K562 (cell line): Measurements from ENCODE around the gene KLHL22. TPM values are rescaled to one million over a fixed set of nuclear protein-coding genes. Genes with fewer than 3 reads are reported as not detected.

Source experiments
- BRD4 ChIP-seq: fragments of 200-600 bp; sonication (generic); IDR thresholded peaks from 2 replicates; pipeline ENCODE4 v1.6.1; 2017; ENCODE audit warnings: inconsistent platforms
- CBFA2T3 ChIP-seq: fragments of 450-650 bp; IDR thresholded peaks from 2 replicates; pipeline ENCODE4 v1.6.1; 2017
- ESRRB ChIP-seq: fragments of 250-450 bp; sonication (Bioruptor Pico); IDR thresholded peaks from 2 replicates; pipeline ENCODE4 v1.5.0; 2020; ENCODE audit warnings: mild to moderate bottlenecking, moderate library complexity, borderline replicate concordance
- HDGF ChIP-seq: fragments of 450-650 bp; IDR thresholded peaks from 2 replicates; pipeline ENCODE4 v1.6.1; 2016
- HES1 ChIP-seq: fragments of 450-650 bp; IDR thresholded peaks from 2 replicates; pipeline ENCODE4 v1.6.1; 2016; ENCODE audit warnings: low read depth, mild to moderate bottlenecking, moderate library complexity
- MAFK ChIP-seq: IDR thresholded peaks from 2 replicates; pipeline ENCODE4 v1.6.1; 2011; ENCODE audit warnings: low read length, improper control_type of control experiment
- NONO ChIP-seq, 2 experiments: fragments of 200-400 bp in 1 of 2; fragments of 450-650 bp in 1 of 2; formaldehyde crosslinking in 1 of 2; IDR thresholded peaks; 2 replicates each; pipeline ENCODE4 v1.6.1; 2017; ENCODE audit warnings: low read depth in 2 of 2, mild to moderate bottlenecking in 2 of 2, moderate library complexity in 2 of 2, low read length in 1 of 2
- NUFIP1 ChIP-seq: fragments of 450-650 bp; IDR thresholded peaks from 2 replicates; pipeline ENCODE4 v1.6.1; 2018; ENCODE audit not compliant: partially characterized antibody
- RBM34 ChIP-seq: fragments of 200-400 bp; formaldehyde crosslinking; IDR thresholded peaks from 2 replicates; pipeline ENCODE4 v1.6.1; 2018; ENCODE audit warnings: low read length, borderline replicate concordance; ENCODE audit not compliant: insufficient read depth
- RREB1 ChIP-seq: fragments of 250-450 bp; sonication (Bioruptor Pico); IDR thresholded peaks from 2 replicates; pipeline ENCODE4 v1.4.0; 2020
- SMAD3 ChIP-seq: fragments of 450-650 bp; formaldehyde crosslinking; conservative IDR thresholded peaks from 2 replicates; pipeline ENCODE4 v1.4.0; 2020; ENCODE audit warnings: mild to moderate bottlenecking
- TFE3 ChIP-seq: fragments of 450-650 bp; formaldehyde crosslinking; IDR thresholded peaks from 2 replicates; pipeline ENCODE4 v1.4.0; 2020; ENCODE audit warnings: mild to moderate bottlenecking, mixed read lengths
- ZBTB12 ChIP-seq: fragments of 250-450 bp; sonication (Bioruptor Pico); IDR thresholded peaks from 2 replicates; pipeline ENCODE4 v1.4.0; 2020
- ZBTB9 ChIP-seq: fragments of 450-650 bp; formaldehyde crosslinking; IDR thresholded peaks from 2 replicates; pipeline ENCODE4 v1.4.0; 2020; ENCODE audit warnings: mild to moderate bottlenecking, moderate library complexity
- ZNF165 ChIP-seq: fragments of 250-450 bp; sonication (Bioruptor Pico); IDR thresholded peaks from 2 replicates; pipeline ENCODE4 v1.4.0; 2020; ENCODE audit warnings: borderline replicate concordance
- ZNF41 ChIP-seq: fragments of 250-450 bp; sonication (Bioruptor Pico); conservative IDR thresholded peaks from 2 replicates; pipeline ENCODE4 v1.4.0; 2020; ENCODE audit warnings: mild to moderate bottlenecking
- polyA plus RNA-seq, 8 experiments: library from polyadenylated mRNA; depleted of rRNA in 4 of 8; stranded (reverse) in 5 of 8; unstranded in 3 of 8; fragments of >200 nt; fragmentation: Nextera tagmentation in 2 of 8; fragmentation: Illumina TruSeq in 1 of 8; extraction: Ambion mirVana in 2 of 8; extraction: Trizol in 1 of 8; gene quantifications; 2 replicates each; pipeline versions ENCODE4 v1.2.1 to v1.2.3, GENCODE V29; 2011 to 2014; ENCODE audit warnings: inconsistent platforms in 1 of 8, missing spikeins in 1 of 8
- total RNA-seq, 7 experiments: library from RNA; depleted of rRNA in 6 of 7; stranded (reverse); fragments of >200 nt in 6 of 7; fragmentation: Illumina TruSeq in 2 of 7; extraction: Trizol in 2 of 7; gene quantifications; 2 replicates each; pipeline versions ENCODE4 v1.2.1 to v1.2.3, GENCODE V29; 2011 to 2021; ENCODE audit warnings: low replicate concordance in 1 of 7

Gene KLHL22
- total and polyA plus RNA-seq, 9 of the 15 experiments (the other 6 are each of a cell fraction or from before 2014, with no cell fraction given), result 1.3 to 25.6 (median 15.2) TPM

- TF ChIP-seq TFE3 (CRISPR knock-in tag), result no peak
- no peak for TF ChIP-seq ZBTB12 (CRISPR knock-in tag)
- TF ChIP-seq ZBTB9 (CRISPR knock-in tag), result 0 out of 2 replicates have a peak, but pooled peaks have one; percentile 84
- peak; percentile 77; the same call in 1 of the 2 replicates for TF ChIP-seq MAFK
- no peak for TF ChIP-seq NUFIP1
- no peak for TF ChIP-seq RBM34
- no peak for TF ChIP-seq HDGF
- no peak for TF ChIP-seq HES1
- TF ChIP-seq NONO (IDR thresholded peaks at IDR 0.05; ENCODE audit: low read depth in 2 of 2, low read length in 1 of 2), result no peak
- no peak; the same call in 1 of the 2 replicates for TF ChIP-seq ZNF41 (CRISPR knock-in tag)
- TF ChIP-seq BRD4, result peak; percentile 21; the same call in 1 of the 2 replicates
- no peak for TF ChIP-seq CBFA2T3
- TF ChIP-seq RREB1, result 0 out of 2 replicates have a peak, but pooled peaks have one; percentile 47
- TF ChIP-seq ZNF165 (CRISPR knock-in tag), result peak; percentile 92
- TF ChIP-seq SMAD3, result peak; percentile 55; the same call in 1 of the 2 replicates
- TF ChIP-seq ESRRB (CRISPR knock-in tag), result no peak
Measured at GRCh38 chr22:20523086-20523983, 27.7 kb upstream of the KLHL22 start (continued).
